ENCODE data around the gene ZNF469. TPM values are rescaled to one million over a fixed set of nuclear protein-coding genes. Genes with fewer than 3 reads are reported as not detected.

ZNF469 gene
- total and polyA plus RNA-seq, 9 of the 15 experiments (the other 6 are each of a cell fraction or from before 2014, with no cell fraction given) = 0.01 to 0.04 TPM; not detected in 7

DNA sequence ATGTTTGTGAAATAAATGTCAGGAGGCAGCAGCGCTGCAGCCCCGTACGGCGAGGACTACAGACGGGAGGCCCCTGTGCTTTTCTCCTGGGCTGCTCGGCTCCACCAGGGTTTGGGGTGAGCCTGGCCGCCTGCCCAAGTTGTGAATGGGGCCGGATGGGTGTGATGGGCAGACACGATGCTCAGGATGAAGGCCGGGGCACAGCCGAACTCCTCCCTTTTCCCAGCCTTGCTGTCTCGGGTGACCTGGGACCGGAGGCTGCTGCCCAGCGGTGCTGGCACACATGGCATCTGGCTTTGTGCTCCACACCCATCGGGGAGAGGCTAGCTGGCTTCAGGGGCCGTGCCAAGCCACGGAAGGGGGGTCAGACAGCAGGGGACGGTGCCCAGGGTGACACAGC lies 36.1 kb downstream of the ZNF469 start:
- Histone ChIP-seq H3K27me3 (ENCODE audit: control insufficient read depth in 2 of 2, insufficient read depth in 2 of 2, low read length in 2 of 2) (peaks cover 0 to 45% of the 10 kb centered on the region in 2 experiments; a peak in 2 of 5 replicates), H4K20me1 (replicated peaks; ENCODE audit: control insufficient read depth, insufficient read depth, low read length) (peaks cover 12% of the 10 kb centered on the region), H3K9ac (ENCODE audit: insufficient read depth in 1 of 2, low read depth in 2 of 2, low read length in 2 of 2) (peak overlapping the region in 1 of 2 experiments; percentile 14; a peak in 1 of 4 replicates), H3K27ac (ENCODE audit: extremely low read depth, low read depth, low read length) (no peak overlapping the region), H3K79me2 (ENCODE audit: control insufficient read depth, insufficient read depth, low read length) (no peaks in the 10 kb centered on the region), H3K4me1 (replicated peaks in 1 of 2; ENCODE audit: control insufficient read depth in 2 of 2, insufficient read depth in 2 of 2, low read length in 2 of 2) (peaks cover 3 to 41% of the 10 kb centered on the region in 2 experiments; a peak in 3 of 5 replicates), H3K36me3 (ENCODE audit: control insufficient read depth, insufficient read depth, low read length) (no peaks in the 10 kb centered on the region), H3K9me1 (ENCODE audit: control insufficient read depth, insufficient read depth, low read length) (no peaks in the 10 kb centered on the region), H3K4me3 (no peak overlapping the region), H2AFZ (ENCODE audit: low read depth, low read length) (no peak overlapping the region), H3K4me2 (ENCODE audit: insufficient read depth, low read length) (no peak overlapping the region), H3K9me3 (replicated peaks; ENCODE audit: control insufficient read depth, insufficient read depth, low read depth, low read length) (no peaks in the 10 kb centered on the region)
- ChIA-PET POLR2A (interaction anchor here (1.1 to 1.2 kb wide), 2 partner anchors 11 to 14 kb away, joined by 3 to 4 read pairs; no protein-coding TSS in a partner anchor), CTCF (ENCODE audit: low intra/inter-chr PET ratio) (no interaction called here)
- FAIRE-seq = no peak
- 8% methylated on average over 17 of the region's 18 CpGs for WGBS (ENCODE audit: insufficient coverage, low coverage, missing lambda C conversion rate)
- ATAC-seq = no peak
- intact Hi-C loops (cut with micrococcal nuclease) (no loop called here), in situ Hi-C loops (cut with MboI) (no loop called here)
- DNase-seq (ENCODE audit: extremely low read depth in 1 of 4, low spot score in 3 of 4) = no peak
- no TSS peak for BruUV-seq (replicated peaks)
- TF ChIP-seq STAG1 (CRISPR knock-in tag; IDR thresholded peaks at IDR 0.05; ENCODE audit: borderline replicate concordance) (no peak), RFX1 (IDR thresholded peaks at IDR 0.05) (no peak), HNRNPL (IDR thresholded peaks at IDR 0.05; ENCODE audit: low read depth, low read length) (no peak), ZC3H4 (CRISPR knock-in tag; IDR thresholded peaks at IDR 0.05; ENCODE audit: borderline replicate concordance) (no peak), ZC3H8 (IDR thresholded peaks at IDR 0.05) (no peak), GABPB2 (CRISPR knock-in tag; conservative IDR thresholded peaks at IDR 0.05) (no peak), SMARCC2 (IDR thresholded peaks at IDR 0.05; ENCODE audit: low read depth) (no peak), ZKSCAN3 (CRISPR knock-in tag; IDR thresholded peaks at IDR 0.05) (no peak), ZC3H11A (IDR thresholded peaks at IDR 0.05; ENCODE audit: low read depth, low read length) (no peak), ZNF766 (CRISPR knock-in tag; conservative IDR thresholded peaks at IDR 0.05) (no peak), CXXC5 (CRISPR knock-in tag; IDR thresholded peaks at IDR 0.05) (no peak), ZNF197 (CRISPR knock-in tag; IDR thresholded peaks at IDR 0.05; ENCODE audit: low read depth) (no peak), RCOR1 (IDR thresholded peaks at IDR 0.05; ENCODE audit: borderline replicate concordance in 1 of 2, low read depth in 2 of 2, low read length in 2 of 2) (no peak), MTF1 (CRISPR knock-in tag; IDR thresholded peaks at IDR 0.05; ENCODE audit: borderline replicate concordance) (no peak), L3MBTL2 (IDR thresholded peaks at IDR 0.05) (no peak)
- TF ChIP-seq, protein P1, sequence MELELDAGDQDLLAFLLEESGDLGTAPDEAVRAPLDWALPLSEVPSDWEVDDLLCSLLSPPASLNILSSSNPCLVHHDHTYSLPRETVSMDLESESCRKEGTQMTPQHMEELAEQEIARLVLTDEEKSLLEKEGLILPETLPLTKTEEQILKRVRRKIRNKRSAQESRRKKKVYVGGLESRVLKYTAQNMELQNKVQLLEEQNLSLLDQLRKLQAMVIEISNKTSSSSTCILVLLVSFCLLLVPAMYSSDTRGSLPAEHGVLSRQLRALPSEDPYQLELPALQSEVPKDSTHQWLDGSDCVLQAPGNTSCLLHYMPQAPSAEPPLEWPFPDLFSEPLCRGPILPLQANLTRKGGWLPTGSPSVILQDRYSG (tag; conservative IDR thresholded peaks at IDR 0.05; ENCODE audit: low read depth) = no peak
- TF ChIP-seq, protein P2, sequence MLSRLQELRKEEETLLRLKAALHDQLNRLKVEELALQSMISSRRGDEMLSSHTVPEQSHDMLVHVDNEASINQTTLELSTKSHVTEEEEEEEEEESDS (CRISPR knock-in tag; IDR thresholded peaks at IDR 0.05) = no peak
- TF ChIP-seq, protein P3, sequence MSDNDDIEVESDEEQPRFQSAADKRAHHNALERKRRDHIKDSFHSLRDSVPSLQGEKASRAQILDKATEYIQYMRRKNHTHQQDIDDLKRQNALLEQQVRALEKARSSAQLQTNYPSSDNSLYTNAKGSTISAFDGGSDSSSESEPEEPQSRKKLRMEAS (CRISPR knock-in tag; IDR thresholded peaks at IDR 0.05) = no peak

Measured in K562 (cell line).